GM13976 (cell line): Measurements from ENCODE around the gene PATJ.
"Not testable (repeated sequence)": the region's sequence is repeated elsewhere in the genome, so short reads cannot be mapped to it uniquely, and the experiment has no call there.

Source experiments
- DNase-seq: peaks from one replicate; pipeline ENCODE4 v3.0.0; 2012; ENCODE audit warnings: low spot score
- CTCF ChIP-seq: IDR thresholded peaks from 2 replicates; pipeline ENCODE4 v1.5.1; 2012; ENCODE audit warnings: borderline replicate concordance, mild to moderate bottlenecking; ENCODE audit not compliant: insufficient read depth; ENCODE audit errors: extremely low read depth, missing control alignments, control extremely low read depth
- in situ Hi-C: fragments of 300-500 bp; cut with MboI; formaldehyde crosslinking; loops from one replicate; pipeline ENCODE4 v1.12.0; 2022; ENCODE audit warnings: low sequenced_read_pairs, mixed read lengths, inconsistent platforms; ENCODE audit not compliant: unreplicated experiment

The PATJ gene

GRCh38 chr1:62159940-62160348 is 417.7 kb downstream of the PATJ start:
- no peak for TF ChIP-seq CTCF
- in situ Hi-C loops = loop anchor here (25.0 kb wide), 1 partner anchor 577 kb away; no protein-coding TSS in a partner anchor
- DNase-seq = no peak

GRCh38 chr1:62161711-62162110 is 419.4 kb downstream of the PATJ start:
- TF ChIP-seq CTCF = no peak
- in situ Hi-C loops = loop anchor here (25.0 kb wide), 1 partner anchor 576 kb away; no protein-coding TSS in a partner anchor
- DNase-seq = no peak

GRCh38 chr1:62170380-62170779 is 428.1 kb downstream of the PATJ start:
- in situ Hi-C loops = loop anchor here (25.0 kb wide), 1 partner anchor 567 kb away; no protein-coding TSS in a partner anchor
- DNase-seq = not testable (repeated sequence)

GRCh38 chr1:62175568-62176179 is 433.4 kb downstream of the PATJ start:
- TF ChIP-seq CTCF = peak; percentile 51
- in situ Hi-C loops = loop anchor here (5.0 kb wide), 1 partner anchor 237 kb away; no protein-coding TSS in a partner anchor
- DNase-seq = peak; percentile 51

GRCh38 chr1:62176597-62177312 is 434.5 kb downstream of the PATJ start:
- no peak for TF ChIP-seq CTCF
- in situ Hi-C loops = loop anchor here (5.0 kb wide), 1 partner anchor 236 kb away; no protein-coding TSS in a partner anchor
- DNase-seq = no peak

- TF ChIP-seq CTCF = no peak
- in situ Hi-C loops = loop anchor here (5.0 kb wide), 1 partner anchor 235 kb away; no protein-coding TSS in a partner anchor
Observed at GRCh38 chr1:62177621-62178020, 435.3 kb downstream of the PATJ start.

GRCh38 chr1:62178372-62178771 is 436.1 kb downstream of the PATJ start:
- no peak for TF ChIP-seq CTCF
- in situ Hi-C loops = loop anchor here (5.0 kb wide), 1 partner anchor 234 kb away; no protein-coding TSS in a partner anchor
- no peak for DNase-seq

More at GRCh38 chr1:62177621-62178020, 435.3 kb downstream of the PATJ start:
- DNase-seq = no peak

GRCh38 chr1:62180054-62180453 is 437.8 kb downstream of the PATJ start:
- DNase-seq, in situ Hi-C loops: not testable (repeated sequence)
